Measurements from ENCODE around the gene LDLRAD3. TPM values are rescaled to one million over a fixed set of nuclear protein-coding genes. Genes with fewer than 3 reads are reported as not detected.

The LDLRAD3 gene
- total RNA-seq, 1 experiment from 2014 or later: 15.3 TPM

GRCh38 chr11:35912883-35913624 lies 30.8 kb upstream of the LDLRAD3 start:
- intact Hi-C loops (cut with micrococcal nuclease): no loop called here

GRCh38 chr11:35914816-35915215 lies 29.0 kb upstream of the LDLRAD3 start:
- no peak overlapping the region for H3K27ac ChIP-seq (ENCODE audit: low read length)
- H4K20me1 ChIP-seq (ENCODE audit: low read length): no peaks in the 10 kb centered on the region
- H3K4me1 ChIP-seq (ENCODE audit: insufficient read depth, low read length): peaks cover 4% of the 10 kb centered on the region
- H3K9me2 ChIP-seq (replicated peaks; ENCODE audit: low read length): no peaks in the 10 kb centered on the region
- no peaks in the 10 kb centered on the region for H3K79me2 ChIP-seq (ENCODE audit: low read length)
- DNase-seq (no peak), ATAC-seq (no peak)
- no peak overlapping the region for H3K4me2 ChIP-seq (ENCODE audit: low read length)
- H3K4me3 ChIP-seq (ENCODE audit: low read length): no peak overlapping the region
- no TSS peak for BruUV-seq (replicated peaks)
- no peak overlapping the region for H3K9ac ChIP-seq (ENCODE audit: low read length)
- no peaks in the 10 kb centered on the region for H3K27me3 ChIP-seq (ENCODE audit: low read length)
- no peak overlapping the region for H2AFZ ChIP-seq (ENCODE audit: low read length)
- intact Hi-C loops (cut with micrococcal nuclease): no loop called here
- ChIA-PET POLR2A (ENCODE audit: unreplicated experiment) (no interaction called here), CTCF (no interaction called here)
- H3K36me3 ChIP-seq (ENCODE audit: low read depth, low read length): no peaks in the 10 kb centered on the region
- no peak for TF ChIP-seq EZH2phosphoT487 (IDR thresholded peaks at IDR 0.05; ENCODE audit: borderline replicate concordance, low read length)
- no peak for TF ChIP-seq CTCF (conservative IDR thresholded peaks at IDR 0.05; ENCODE audit: low read depth, low read length)
- no peak for TF ChIP-seq EZH2 (IDR thresholded peaks at IDR 0.05; ENCODE audit: low read length, unreplicated experiment)
- no peaks in the 10 kb centered on the region for H3K9me3 ChIP-seq (ENCODE audit: low read length)
- H3F3A ChIP-seq (ENCODE audit: low read length, unreplicated experiment): no peaks in the 10 kb centered on the region

More at GRCh38 chr11:35912883-35913624, 30.8 kb upstream of the LDLRAD3 start:
- no peak overlapping the region for H3K4me3 ChIP-seq (ENCODE audit: low read length)
- H3K4me1 ChIP-seq (ENCODE audit: insufficient read depth, low read length): peaks cover 6% of the 10 kb centered on the region
- no peaks in the 10 kb centered on the region for H3K9me2 ChIP-seq (replicated peaks; ENCODE audit: low read length)
- no peaks in the 10 kb centered on the region for H3F3A ChIP-seq (ENCODE audit: low read length, unreplicated experiment)
- DNase-seq (no peak), ATAC-seq (no peak)
- H3K27ac ChIP-seq (ENCODE audit: low read length): no peak overlapping the region
- no peak overlapping the region for H3K9ac ChIP-seq (ENCODE audit: low read length)
- no peaks in the 10 kb centered on the region for H3K79me2 ChIP-seq (ENCODE audit: low read length)
- H4K20me1 ChIP-seq (ENCODE audit: low read length): no peaks in the 10 kb centered on the region
- H3K27me3 ChIP-seq (ENCODE audit: low read length): no peaks in the 10 kb centered on the region
- H3K36me3 ChIP-seq (ENCODE audit: low read depth, low read length): no peaks in the 10 kb centered on the region
- POLR2A ChIA-PET (ENCODE audit: unreplicated experiment): no interaction called here
- CTCF ChIA-PET: no interaction called here
- H2AFZ ChIP-seq (ENCODE audit: low read length): no peak overlapping the region
- H3K9me3 ChIP-seq (ENCODE audit: low read length): no peaks in the 10 kb centered on the region
- TF ChIP-seq CTCF (conservative IDR thresholded peaks at IDR 0.05; ENCODE audit: low read depth, low read length) (no peak), EZH2phosphoT487 (IDR thresholded peaks at IDR 0.05; ENCODE audit: borderline replicate concordance, low read length) (no peak), EZH2 (IDR thresholded peaks at IDR 0.05; ENCODE audit: low read length, unreplicated experiment) (no peak)
- no TSS peak for BruUV-seq (replicated peaks)
- H3K4me2 ChIP-seq (ENCODE audit: low read length): no peak overlapping the region

- no peaks in the 10 kb centered on the region for H3K36me3 ChIP-seq (ENCODE audit: low read depth, low read length)
- no peaks in the 10 kb centered on the region for H3F3A ChIP-seq (ENCODE audit: low read length, unreplicated experiment)
- H3K27ac ChIP-seq (ENCODE audit: low read length): no peak overlapping the region
- TF ChIP-seq CTCF (conservative IDR thresholded peaks at IDR 0.05; ENCODE audit: low read depth, low read length): no peak
- TF ChIP-seq EZH2 (IDR thresholded peaks at IDR 0.05; ENCODE audit: low read length, unreplicated experiment): no peak
- TF ChIP-seq EZH2phosphoT487 (IDR thresholded peaks at IDR 0.05; ENCODE audit: borderline replicate concordance, low read length): no peak
- H4K20me1 ChIP-seq (ENCODE audit: low read length): no peaks in the 10 kb centered on the region
- peaks cover 6% of the 10 kb centered on the region for H3K4me1 ChIP-seq (ENCODE audit: insufficient read depth, low read length)
- no peak overlapping the region for H3K4me2 ChIP-seq (ENCODE audit: low read length)
- POLR2A ChIA-PET (ENCODE audit: unreplicated experiment): no interaction called here
- BruUV-seq (replicated peaks): no TSS peak
- no peak for DNase-seq
- intact Hi-C loops (cut with micrococcal nuclease): no loop called here
- H3K27me3 ChIP-seq (ENCODE audit: low read length): no peaks in the 10 kb centered on the region
- H3K9me2 ChIP-seq (replicated peaks; ENCODE audit: low read length): no peaks in the 10 kb centered on the region
- no peaks in the 10 kb centered on the region for H3K9me3 ChIP-seq (ENCODE audit: low read length)
- H3K4me3 ChIP-seq (ENCODE audit: low read length): no peak overlapping the region
- no peak overlapping the region for H2AFZ ChIP-seq (ENCODE audit: low read length)
- no peak for ATAC-seq
- CTCF ChIA-PET: no interaction called here
- H3K79me2 ChIP-seq (ENCODE audit: low read length): no peaks in the 10 kb centered on the region
- H3K9ac ChIP-seq (ENCODE audit: low read length): no peak overlapping the region
Measured at GRCh38 chr11:35916270-35916669, 27.6 kb upstream of the LDLRAD3 start.

Data from PC-3 (cell line).